SK-N-SH (cell line): ENCODE measurements around the gene VPS26B. TPM values are rescaled to one million over a fixed set of nuclear protein-coding genes. Genes with fewer than 3 reads are reported as not detected.
"Not testable (repeated sequence)": the region's sequence is repeated elsewhere in the genome, so short reads cannot be mapped to it uniquely, and the experiment has no call there.

Source experiments
- CTCF ChIA-PET: fragments of 300-600, 350-600 bp; formaldehyde crosslinking; extraction: SDS; loops from one replicate; lab custom pipeline; 2021; lab: Yijun Ruan, JAX
- POLR2A ChIA-PET: fragments of 350-600 bp; sonication (Branson Sonifier 250); formaldehyde crosslinking; extraction: SDS; loops from one replicate; lab custom pipeline; 2020; ENCODE audit warnings: antibody characterized with exemption, inconsistent platforms; lab: Yijun Ruan, JAX
- DNase-seq: peaks from one replicate; pipeline ENCODE4 v3.0.0; 2012
- H2AFZ ChIP-seq: fragments of 200-600 bp; sonication (generic); 2 replicates; pipeline ENCODE4 v1.8.1; 2016; ENCODE audit warnings: antibody characterized with exemption, mild to moderate bottlenecking, low read depth
- H3F3A ChIP-seq: fragments of 200-600 bp; sonication (generic); replicated peaks from 2 replicates; pipeline ENCODE3; 2016; ENCODE audit warnings: antibody characterized with exemption, mild to moderate bottlenecking; ENCODE audit not compliant: insufficient read depth
- H3K27ac ChIP-seq, 2 experiments: fragments of 200-500 bp in 1 of 2; fragments of 200-600 bp in 1 of 2; sonication (Bioruptor generic) in 1 of 2; sonication (generic), shearing (Covaris generic) in 1 of 2; 2 replicates each; pipeline versions ENCODE4 v1.5.1 to v1.6.1; 2014 to 2016; ENCODE audit warnings: low read depth in 2 of 2, inconsistent platforms in 1 of 2, low read length in 1 of 2, mild to moderate bottlenecking in 1 of 2, mixed read lengths in 1 of 2
- H3K27me3 ChIP-seq: fragments of 200-600 bp; sonication (generic), shearing (Covaris generic); 2 replicates; pipeline ENCODE4 v1.6.1; 2016; ENCODE audit warnings: mixed run types; ENCODE audit not compliant: insufficient read depth
- H3K36me3 ChIP-seq, 2 experiments: fragments of 200-500 bp in 1 of 2; fragments of 200-600 bp in 1 of 2; sonication (Bioruptor generic) in 1 of 2; sonication (generic) in 1 of 2; replicated peaks in 1 of 2; 2 replicates each; pipeline versions ENCODE3 to v1.5.1; 2014 to 2016; ENCODE audit warnings: low read length in 1 of 2, mild to moderate bottlenecking in 1 of 2; ENCODE audit not compliant: insufficient read depth in 2 of 2, control insufficient read depth in 1 of 2
- H3K4me1 ChIP-seq, 2 experiments: fragments of 200-500 bp in 1 of 2; fragments of 200-600 bp in 1 of 2; sonication (Bioruptor generic) in 1 of 2; sonication (generic), shearing (Covaris generic) in 1 of 2; 2 replicates each; pipeline versions ENCODE4 v1.5.1 to v1.6.1; 2014 to 2016; ENCODE audit warnings: low read depth in 1 of 2, low read length in 1 of 2, mixed run types in 1 of 2; ENCODE audit not compliant: insufficient read depth in 2 of 2, control insufficient read depth in 1 of 2
- H3K4me2 ChIP-seq: fragments of 200-600 bp; sonication (generic), shearing (Covaris generic); 2 replicates; pipeline ENCODE4 v1.6.1; 2017; ENCODE audit warnings: mixed run types
- H3K4me3 ChIP-seq, 2 experiments: fragments of 200-500 bp in 1 of 2; fragments of 200-600 bp in 1 of 2; sonication (Bioruptor generic) in 1 of 2; sonication (generic), shearing (Covaris generic) in 1 of 2; 2 replicates each; pipeline versions ENCODE4 v1.5.1 to v1.8.1; 2014 to 2016; ENCODE audit warnings: low read depth in 2 of 2, inconsistent platforms in 1 of 2, low read length in 1 of 2, mild to moderate bottlenecking in 1 of 2, mixed read lengths in 1 of 2, moderate library complexity in 1 of 2
- H3K79me2 ChIP-seq: fragments of 200-600 bp; sonication (generic); 2 replicates; pipeline ENCODE4 v1.8.1; 2017; ENCODE audit warnings: mild to moderate bottlenecking; ENCODE audit not compliant: insufficient read depth
- H3K9ac ChIP-seq: fragments of 200-600 bp; sonication (generic); 2 replicates; pipeline ENCODE4 v1.6.1; 2017; ENCODE audit warnings: mixed run types
- H3K9me2 ChIP-seq: fragments of 200-600 bp; sonication (generic); 2 replicates; pipeline ENCODE4 v1.6.1; 2017; ENCODE audit warnings: mixed run types
- H3K9me3 ChIP-seq: fragments of 200-600 bp; sonication (generic); 2 replicates; pipeline ENCODE4 v1.6.1; 2017; ENCODE audit warnings: mixed run types, mild to moderate bottlenecking, moderate library complexity
- H4K20me1 ChIP-seq: fragments of 200-600 bp; sonication (generic); 2 replicates; pipeline ENCODE4 v1.6.1; 2017; ENCODE audit warnings: mild to moderate bottlenecking, mixed run types; ENCODE audit not compliant: insufficient read depth
- CHD2 ChIP-seq: fragments of 150-350 bp; IDR thresholded peaks from 2 replicates; pipeline ENCODE4 v1.6.1; 2018; ENCODE audit warnings: low read length; ENCODE audit not compliant: partially characterized antibody
- ELF1 ChIP-seq: IDR thresholded peaks from 2 replicates; pipeline ENCODE4 v1.4.0; 2012
- GABPA ChIP-seq: IDR thresholded peaks from 2 replicates; pipeline ENCODE4 v1.4.0; 2012; ENCODE audit warnings: low read depth, mild to moderate bottlenecking
- JUND ChIP-seq: IDR thresholded peaks from 2 replicates; pipeline ENCODE4 v1.4.0; 2012
- NFIC ChIP-seq: IDR thresholded peaks from 2 replicates; pipeline ENCODE4 v1.4.0; 2012; ENCODE audit warnings: borderline replicate concordance
- RAD21 ChIP-seq: IDR thresholded peaks from 2 replicates; pipeline ENCODE4 v1.6.1; 2012; ENCODE audit warnings: mild to moderate bottlenecking, low read length
- TEAD4 ChIP-seq: IDR thresholded peaks from 2 replicates; pipeline ENCODE4 v1.4.0; 2012; ENCODE audit warnings: mild to moderate bottlenecking, borderline replicate concordance; ENCODE audit not compliant: insufficient read depth
- WGBS: methylation state at CpG from one replicate; pipeline ENCODE4 v1.1.6; 2017; ENCODE audit warnings: low lambda C conversion rate; 5-methylcytosine and 5-hydroxymethylcytosine counted together
- polyA plus RNA-seq, 3 experiments: library from polyadenylated mRNA; depleted of rRNA; stranded (reverse); fragments of >200 nt; gene quantifications; 2 replicates each; pipeline ENCODE4 v1.2.3, GENCODE V29; 2012
- TF ChIP-seq, protein P1 (sequence below): fragments of 200-600 bp; sonication (generic); IDR thresholded peaks from 2 replicates; pipeline ENCODE4 v1.6.1; 2017; ENCODE audit warnings: antibody characterized with exemption, mild to moderate bottlenecking, moderate library complexity
- TF ChIP-seq, protein P2 (sequence below): fragments of 150-350 bp; IDR thresholded peaks from 2 replicates; pipeline ENCODE4 v1.6.1; 2016; ENCODE audit warnings: mild to moderate bottlenecking, low read depth, low read length
- TF ChIP-seq, protein P3 (sequence below): fragments of 150-350 bp; IDR thresholded peaks from 2 replicates; pipeline ENCODE4 v1.6.1; 2017; ENCODE audit warnings: antibody characterized with exemption, low read length, low read depth, borderline replicate concordance

Gene VPS26B
- polyA plus RNA-seq, 1 of the 3 experiments (the other 2 are of a cell fraction), result 53.0 TPM

DNA sequence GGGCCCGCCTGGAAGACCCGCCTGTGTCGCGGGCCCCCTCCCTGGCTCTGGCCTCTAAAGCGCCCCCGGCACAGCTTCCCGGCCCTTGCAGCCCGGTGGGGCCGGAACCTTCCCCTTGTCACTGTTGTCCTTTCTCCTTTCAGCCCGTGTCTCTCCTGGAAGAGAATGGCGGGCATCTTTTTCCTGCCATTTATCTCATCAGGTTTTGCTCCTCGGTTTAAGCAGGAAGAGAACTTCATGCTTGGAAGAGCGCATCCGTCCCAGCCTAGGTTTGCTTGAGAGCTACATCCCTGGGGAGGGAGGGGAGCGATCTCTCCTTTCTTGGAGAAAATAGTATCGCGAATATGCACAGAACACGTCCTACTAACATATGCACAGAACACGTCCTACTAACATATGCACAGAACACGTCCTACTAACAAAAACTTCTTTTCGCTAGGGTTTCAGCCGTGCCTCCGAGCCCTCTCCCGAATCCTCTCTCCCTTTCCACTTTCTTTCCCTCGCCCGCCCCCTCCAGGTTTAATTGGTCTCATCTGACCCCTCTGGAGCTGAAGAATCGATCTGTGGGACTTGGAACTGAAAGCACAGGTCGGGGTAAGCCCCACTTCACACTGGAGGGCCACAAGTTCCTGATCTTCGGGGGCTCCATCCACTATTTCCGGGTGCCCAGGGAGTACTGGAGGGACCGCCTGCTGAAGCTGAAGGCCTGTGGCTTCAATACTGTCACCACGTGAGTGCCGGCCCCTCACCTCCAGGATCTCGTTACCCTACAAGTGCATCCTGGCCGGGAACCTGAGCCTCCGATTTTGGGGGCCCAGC lies 52.9 kb downstream of the VPS26B start:
- H3K9ac ChIP-seq, result no peak overlapping the region
- no peak overlapping the region for H2AFZ ChIP-seq
- no peak for DNase-seq
- ChIA-PET CTCF (interaction anchor here (0.7 to 1.9 kb wide), 4 partner anchors 11 to 33 kb away, joined by 3 to 16 read pairs (median 7); no protein-coding TSS in a partner anchor), POLR2A (no interaction called here)
- no peak for TF ChIP-seq ELF1
- H3K36me3 ChIP-seq, result no peaks in the 10 kb centered on the region
- H3K9me3 ChIP-seq, result no peaks in the 10 kb centered on the region
- no peaks in the 10 kb centered on the region for H3K79me2 ChIP-seq
- peaks cover 49% of the 10 kb centered on the region for H3K27me3 ChIP-seq
- no peaks in the 10 kb centered on the region for H3F3A ChIP-seq
- H4K20me1 ChIP-seq, result no peaks in the 10 kb centered on the region
- no peaks in the 10 kb centered on the region for H3K9me2 ChIP-seq
- 71% methylated on average over 28 of the region's 36 CpGs for WGBS
- H3K4me1 ChIP-seq, result peaks cover 0 to 7% of the 10 kb centered on the region in 2 experiments; a peak in 1 of 4 replicates
- peak overlapping the region in 1 of 2 experiments; percentile 42; a peak in 1 of 4 replicates for H3K4me3 ChIP-seq
- H3K4me2 ChIP-seq, result no peak overlapping the region
- no peak overlapping the region for H3K27ac ChIP-seq

DNA sequence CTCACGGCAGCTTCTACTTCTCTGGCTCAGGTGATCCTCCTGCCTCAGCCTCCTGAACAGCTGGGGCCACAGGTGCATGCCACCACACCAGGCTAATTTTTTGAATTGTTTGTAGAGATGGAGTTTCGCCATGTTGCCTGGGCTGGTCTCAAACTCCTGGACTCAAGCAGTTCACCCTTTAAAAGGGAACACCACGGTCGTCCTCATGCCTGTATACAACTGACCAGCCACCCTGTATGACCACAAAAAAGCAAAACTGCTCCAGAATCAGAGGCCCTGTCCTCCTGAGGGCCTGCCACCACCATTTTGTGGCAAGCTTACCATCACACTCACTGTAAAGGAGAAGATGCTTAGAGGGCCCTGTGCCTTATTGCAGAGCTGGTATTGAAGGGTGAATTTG lies 53.9 kb downstream of the VPS26B start:
- peaks cover 42% of the 10 kb centered on the region for H3K27me3 ChIP-seq
- DNase-seq, result no peak

DNA sequence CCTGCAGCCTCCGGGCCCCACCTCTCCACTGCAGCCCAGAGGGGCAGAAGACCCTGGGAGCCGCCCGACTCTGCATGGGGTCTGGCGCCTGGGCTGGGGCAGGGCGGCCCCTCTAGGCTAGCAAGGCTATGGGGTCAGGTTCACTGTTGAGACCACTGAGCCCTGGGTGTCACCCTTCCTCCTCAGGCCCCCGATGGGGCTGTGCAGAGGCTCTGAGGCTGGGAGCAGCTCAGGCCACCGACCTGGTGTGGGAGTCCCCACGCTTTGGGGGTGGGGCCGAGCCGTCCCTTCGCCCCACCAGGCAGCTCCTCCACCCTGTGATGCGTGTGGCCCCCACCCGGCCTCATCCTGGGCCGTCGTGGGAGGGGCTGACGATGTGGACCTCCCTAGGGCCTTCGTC lies 57.2 kb downstream of the VPS26B start:
- H4K20me1 ChIP-seq, H3K79me2 ChIP-seq, H3K27ac ChIP-seq, H3K4me2 ChIP-seq, H3K9me2 ChIP-seq, H3K9ac ChIP-seq, H3F3A ChIP-seq, DNase-seq, H3K9me3 ChIP-seq, H3K36me3 ChIP-seq, H3K4me1 ChIP-seq, H3K4me3 ChIP-seq, POLR2A ChIA-PET, H2AFZ ChIP-seq: not testable (repeated sequence)
- H3K27me3 ChIP-seq, result peaks cover 17% of the 10 kb centered on the region
- WGBS, result no CpG with 5 or more reads among the region's 17 CpGs
- CTCF ChIA-PET, result interaction anchor here (1.9 kb wide), 1 partner anchor 8 kb away, joined by 5 read pairs; no protein-coding TSS in a partner anchor

More for the DNA sequence above, 53.9 kb downstream of the VPS26B start:
- Histone ChIP-seq H3K9me3 (no peaks in the 10 kb centered on the region), H3K4me1 (peaks cover 0 to 7% of the 10 kb centered on the region in 2 experiments; a peak in 1 of 4 replicates), H3K4me2 (no peak overlapping the region), H3K9ac (no peak overlapping the region), H4K20me1 (no peaks in the 10 kb centered on the region), H3K36me3 (no peaks in the 10 kb centered on the region), H3F3A (no peaks in the 10 kb centered on the region), H3K27ac (no peak overlapping the region), H3K9me2 (no peaks in the 10 kb centered on the region), H2AFZ (no peak overlapping the region), H3K79me2 (no peaks in the 10 kb centered on the region), H3K4me3 (no peak overlapping the region)
- POLR2A ChIA-PET, result no interaction called here
- CTCF ChIA-PET, result interaction anchor here (1.3 kb wide), 1 partner anchor 16 kb away, joined by 4 read pairs; no protein-coding TSS in a partner anchor
- TF ChIP-seq JUND (no peak), NFIC (no peak), GABPA (no peak), TEAD4 (no peak), CHD2 (no peak), RAD21 (no peak)
- TF ChIP-seq, protein P1, sequence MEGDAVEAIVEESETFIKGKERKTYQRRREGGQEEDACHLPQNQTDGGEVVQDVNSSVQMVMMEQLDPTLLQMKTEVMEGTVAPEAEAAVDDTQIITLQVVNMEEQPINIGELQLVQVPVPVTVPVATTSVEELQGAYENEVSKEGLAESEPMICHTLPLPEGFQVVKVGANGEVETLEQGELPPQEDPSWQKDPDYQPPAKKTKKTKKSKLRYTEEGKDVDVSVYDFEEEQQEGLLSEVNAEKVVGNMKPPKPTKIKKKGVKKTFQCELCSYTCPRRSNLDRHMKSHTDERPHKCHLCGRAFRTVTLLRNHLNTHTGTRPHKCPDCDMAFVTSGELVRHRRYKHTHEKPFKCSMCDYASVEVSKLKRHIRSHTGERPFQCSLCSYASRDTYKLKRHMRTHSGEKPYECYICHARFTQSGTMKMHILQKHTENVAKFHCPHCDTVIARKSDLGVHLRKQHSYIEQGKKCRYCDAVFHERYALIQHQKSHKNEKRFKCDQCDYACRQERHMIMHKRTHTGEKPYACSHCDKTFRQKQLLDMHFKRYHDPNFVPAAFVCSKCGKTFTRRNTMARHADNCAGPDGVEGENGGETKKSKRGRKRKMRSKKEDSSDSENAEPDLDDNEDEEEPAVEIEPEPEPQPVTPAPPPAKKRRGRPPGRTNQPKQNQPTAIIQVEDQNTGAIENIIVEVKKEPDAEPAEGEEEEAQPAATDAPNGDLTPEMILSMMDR, result no peak
- TF ChIP-seq, protein P2, sequence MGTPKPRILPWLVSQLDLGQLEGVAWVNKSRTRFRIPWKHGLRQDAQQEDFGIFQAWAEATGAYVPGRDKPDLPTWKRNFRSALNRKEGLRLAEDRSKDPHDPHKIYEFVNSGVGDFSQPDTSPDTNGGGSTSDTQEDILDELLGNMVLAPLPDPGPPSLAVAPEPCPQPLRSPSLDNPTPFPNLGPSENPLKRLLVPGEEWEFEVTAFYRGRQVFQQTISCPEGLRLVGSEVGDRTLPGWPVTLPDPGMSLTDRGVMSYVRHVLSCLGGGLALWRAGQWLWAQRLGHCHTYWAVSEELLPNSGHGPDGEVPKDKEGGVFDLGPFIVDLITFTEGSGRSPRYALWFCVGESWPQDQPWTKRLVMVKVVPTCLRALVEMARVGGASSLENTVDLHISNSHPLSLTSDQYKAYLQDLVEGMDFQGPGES, result no peak
- TF ChIP-seq, protein P3, sequence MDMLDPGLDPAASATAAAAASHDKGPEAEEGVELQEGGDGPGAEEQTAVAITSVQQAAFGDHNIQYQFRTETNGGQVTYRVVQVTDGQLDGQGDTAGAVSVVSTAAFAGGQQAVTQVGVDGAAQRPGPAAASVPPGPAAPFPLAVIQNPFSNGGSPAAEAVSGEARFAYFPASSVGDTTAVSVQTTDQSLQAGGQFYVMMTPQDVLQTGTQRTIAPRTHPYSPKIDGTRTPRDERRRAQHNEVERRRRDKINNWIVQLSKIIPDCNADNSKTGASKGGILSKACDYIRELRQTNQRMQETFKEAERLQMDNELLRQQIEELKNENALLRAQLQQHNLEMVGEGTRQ, result no peak
- WGBS, result 71% methylated on average over 4 of the region's 4 CpGs
